Measurements from ENCODE around the gene SUPT3H. TPM values are rescaled to one million over a fixed set of nuclear protein-coding genes. Genes with fewer than 3 reads are reported as not detected.

Gene SUPT3H
- total and polyA plus RNA-seq, 2 of the 8 experiments (the other 6 are each of a cell fraction or from before 2014, with no cell fraction given), result 18.8 to 23.0 TPM

DNA sequence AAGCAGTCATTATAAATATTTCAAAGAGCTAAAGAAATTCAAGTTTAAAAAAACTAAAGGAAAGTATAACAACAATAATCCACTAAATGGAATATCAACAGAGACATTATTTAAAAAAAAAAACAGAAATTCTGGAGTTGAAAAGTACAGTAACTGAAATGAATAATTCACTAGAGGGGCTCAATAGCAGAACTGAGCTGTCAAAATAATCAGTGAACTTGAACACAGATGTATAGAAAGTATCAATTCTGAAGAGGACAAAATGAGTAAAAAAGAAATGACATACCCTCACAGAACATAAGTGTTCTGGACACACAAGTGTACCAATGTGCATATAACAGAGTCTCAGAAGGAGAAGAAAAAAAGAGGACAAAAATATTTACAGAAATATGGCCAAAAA lies 241.2 kb downstream of the SUPT3H start:
- no peak overlapping the region for H2BK5ac ChIP-seq (ENCODE audit: low read depth, low read length)
- no peaks in the 10 kb centered on the region for H3K36me3 ChIP-seq (ENCODE audit: control insufficient read depth in 2 of 4, insufficient read depth in 4 of 4, low read length in 3 of 4)
- no peak overlapping the region for H2BK20ac ChIP-seq (ENCODE audit: low read length)
- H4K20me1 ChIP-seq (replicated peaks in 1 of 2; ENCODE audit: control insufficient read depth in 1 of 2, insufficient read depth in 2 of 2, low read length in 2 of 2), result no peaks in the 10 kb centered on the region
- H2BK120ac ChIP-seq (replicated peaks; ENCODE audit: low read depth, low read length), result no peak overlapping the region
- no peak overlapping the region for H3K4ac ChIP-seq (replicated peaks; ENCODE audit: insufficient read length, low read depth, low read length)
- no peak overlapping the region for H4K5ac ChIP-seq (ENCODE audit: insufficient read length, low read depth, low read length)
- peaks cover 6% of the 10 kb centered on the region for H3K79me1 ChIP-seq (ENCODE audit: low read depth, low read length)
- no peak overlapping the region for H4K8ac ChIP-seq (ENCODE audit: extremely low read depth, insufficient read depth, low read length)
- no peak overlapping the region for H4K91ac ChIP-seq (replicated peaks; ENCODE audit: insufficient read length, low read length)
- POLR2A ChIA-PET (ENCODE audit: partially characterized antibody), result no interaction called here
- CTCF ChIA-PET (ENCODE audit: partially characterized antibody), result no interaction called here
- no peak overlapping the region for H2AFZ ChIP-seq (ENCODE audit: low read length)
- H2BK12ac ChIP-seq (ENCODE audit: low read depth, low read length), result no peak overlapping the region
- no peak overlapping the region for H3K4me3 ChIP-seq (ENCODE audit: extremely low read depth in 1 of 4, insufficient read depth in 2 of 4, low read depth in 3 of 4, low read length in 4 of 4)
- no peak overlapping the region for H3K9ac ChIP-seq (replicated peaks in 1 of 4; ENCODE audit: extremely low read depth in 1 of 4, low read depth in 3 of 4, low read length in 3 of 4)
- H3K23me2 ChIP-seq (ENCODE audit: low read depth, low read length), result no peaks in the 10 kb centered on the region; the same call in 1 of the 2 replicates
- no peak overlapping the region for H3K56ac ChIP-seq (replicated peaks; ENCODE audit: insufficient read length, low read depth, low read length)
- H3K14ac ChIP-seq (ENCODE audit: insufficient read length), result no peak overlapping the region
- no peak overlapping the region for H2AK5ac ChIP-seq (ENCODE audit: low read depth, low read length)
- H3K4me2 ChIP-seq (ENCODE audit: insufficient read depth in 1 of 2, low read depth in 2 of 2, low read length in 2 of 2), result no peak overlapping the region
- FAIRE-seq, result no peak
- H3K9me3 ChIP-seq (ENCODE audit: insufficient read depth in 2 of 2, low read depth in 1 of 2, low read length in 1 of 2), result no peaks in the 10 kb centered on the region
- no peak for DNase-seq (ENCODE audit: low read depth in 1 of 2, low spot score in 2 of 2)
- no peak overlapping the region for H2BK15ac ChIP-seq (ENCODE audit: low read length)
- peaks cover 0 to 2% (median 0%) of the 10 kb centered on the region in 4 experiments; a peak in 1 of 7 replicates for H3K27me3 ChIP-seq (replicated peaks in 1 of 4; ENCODE audit: control insufficient read depth in 3 of 4, extremely low read depth in 1 of 4, insufficient read depth in 3 of 4, low read length in 3 of 4)
- H3K4me1 ChIP-seq (replicated peaks in 1 of 4; ENCODE audit: control insufficient read depth in 3 of 4, insufficient read depth in 4 of 4, low read length in 3 of 4), result no peaks in the 10 kb centered on the region
- no peak overlapping the region for H3K27ac ChIP-seq (ENCODE audit: low read depth, low read length)
- 0 out of 4 replicates have a peak, but pooled peaks cover 0 to 3% of the 10 kb centered on the region in 2 experiments for H3K79me2 ChIP-seq (ENCODE audit: control insufficient read depth in 1 of 2, insufficient read depth in 2 of 2, low read length in 2 of 2)
- no peak overlapping the region for H3K23ac ChIP-seq (ENCODE audit: insufficient read length)
- no peak overlapping the region for H3K18ac ChIP-seq (ENCODE audit: extremely low read depth, low read length)
- TF ChIP-seq, protein P1, sequence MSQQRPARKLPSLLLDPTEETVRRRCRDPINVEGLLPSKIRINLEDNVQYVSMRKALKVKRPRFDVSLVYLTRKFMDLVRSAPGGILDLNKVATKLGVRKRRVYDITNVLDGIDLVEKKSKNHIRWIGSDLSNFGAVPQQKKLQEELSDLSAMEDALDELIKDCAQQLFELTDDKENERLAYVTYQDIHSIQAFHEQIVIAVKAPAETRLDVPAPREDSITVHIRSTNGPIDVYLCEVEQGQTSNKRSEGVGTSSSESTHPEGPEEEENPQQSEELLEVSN (IDR thresholded peaks at IDR 0.05), result no peak
- TF ChIP-seq CBX8 (IDR thresholded peaks at IDR 0.05; ENCODE audit: borderline replicate concordance, low read depth, low read length) (no peak), TAF7 (optimal IDR thresholded peaks at IDR 0.05; ENCODE audit: borderline replicate concordance, low read depth, low read length) (no peak), CEBPB (IDR thresholded peaks at IDR 0.05; ENCODE audit: low read depth, low read length) (no peak), CHD1 (IDR thresholded peaks at IDR 0.05; ENCODE audit: low read depth, low read length) (no peak), ZNF274 (IDR thresholded peaks at IDR 0.05; ENCODE audit: borderline replicate concordance, extremely low read depth, low read length) (no peak), TCF12 (IDR thresholded peaks at IDR 0.05; ENCODE audit: low read depth, low read length) (no peak), BACH1 (IDR thresholded peaks at IDR 0.05; ENCODE audit: low read length) (no peak), RXRA (IDR thresholded peaks at IDR 0.05; ENCODE audit: insufficient read depth, low read depth, low read length) (no peak), NANOG (IDR thresholded peaks at IDR 0.05; ENCODE audit: insufficient read depth, low read depth, low read length, poor library complexity, severe bottlenecking) (no peak), GABPA (IDR thresholded peaks at IDR 0.05; ENCODE audit: borderline replicate concordance, insufficient read depth, low read length) (no peak), RBBP5 (IDR thresholded peaks at IDR 0.05; ENCODE audit: borderline replicate concordance, low read depth, low read length) (no peak), SAP30 (IDR thresholded peaks at IDR 0.05; ENCODE audit: insufficient read depth, insufficient replicate concordance, low read length) (no peak), CHD2 (IDR thresholded peaks at IDR 0.05; ENCODE audit: low read length) (no peak)
- TF ChIP-seq, protein P2, sequence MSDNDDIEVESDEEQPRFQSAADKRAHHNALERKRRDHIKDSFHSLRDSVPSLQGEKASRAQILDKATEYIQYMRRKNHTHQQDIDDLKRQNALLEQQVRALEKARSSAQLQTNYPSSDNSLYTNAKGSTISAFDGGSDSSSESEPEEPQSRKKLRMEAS (IDR thresholded peaks at IDR 0.05), result no peak
